8988T (cell line): ENCODE results near the gene SIK3.

ENCODE experiments used
- DNase-seq: peaks from one replicate; pipeline ENCODE4 v3.0.0; 2011

Gene SIK3

GRCh38 chr11:116955949-116956348 is 142.3 kb downstream of the SIK3 start:
- DNase-seq, result no peak

- no peak for DNase-seq
Observed at GRCh38 chr11:116955548-116955947, 142.7 kb downstream of the SIK3 start.

- no peak for DNase-seq
Observed at GRCh38 chr11:116953530-116954285, 144.5 kb downstream of the SIK3 start.

- no peak for DNase-seq
Observed at GRCh38 chr11:116951762-116952161, 146.5 kb downstream of the SIK3 start.

- DNase-seq, result no peak
Observed at GRCh38 chr11:116950210-116950609, 148.0 kb downstream of the SIK3 start.

- no peak for DNase-seq
Observed at GRCh38 chr11:116948391-116948790, 149.8 kb downstream of the SIK3 start.

GRCh38 chr11:116946414-116946813 is 151.8 kb downstream of the SIK3 start:
- DNase-seq, result no peak

- no peak for DNase-seq
Observed at GRCh38 chr11:116939499-116939898, 158.7 kb downstream of the SIK3 start.

GRCh38 chr11:116938471-116939070 is 159.7 kb downstream of the SIK3 start:
- DNase-seq, result no peak

GRCh38 chr11:116936754-116937446 is 161.3 kb downstream of the SIK3 start:
- no peak for DNase-seq

GRCh38 chr11:116935514-116935913 is 162.7 kb downstream of the SIK3 start:
- no peak for DNase-seq

GRCh38 chr11:116935089-116935488 is 163.1 kb downstream of the SIK3 start:
- no peak for DNase-seq

- no peak for DNase-seq
Observed at GRCh38 chr11:116933961-116934360, 164.3 kb downstream of the SIK3 start.

GRCh38 chr11:116932181-116932580 is 166.0 kb downstream of the SIK3 start:
- DNase-seq, result no peak

- DNase-seq, result no peak
Observed at GRCh38 chr11:116931206-116931953, 166.8 kb downstream of the SIK3 start.

GRCh38 chr11:116930586-116930985 is 167.6 kb downstream of the SIK3 start:
- no peak for DNase-seq

GRCh38 chr11:116930177-116930576 is 168.1 kb downstream of the SIK3 start:
- DNase-seq, result no peak

GRCh38 chr11:116929414-116930090 is 168.7 kb downstream of the SIK3 start:
- no peak for DNase-seq

- no peak for DNase-seq
Observed at GRCh38 chr11:116928845-116929244, 169.4 kb downstream of the SIK3 start.

GRCh38 chr11:116928102-116928777 is 170.0 kb downstream of the SIK3 start:
- no peak for DNase-seq

- no peak for DNase-seq
Observed at GRCh38 chr11:116927163-116927974, 170.9 kb downstream of the SIK3 start.
